NB4 (cell line): Measurements from ENCODE around the gene CCNL1.
A peak's percentile ranks its signal among the peaks of the same experiment; 100 is the strongest.
"Not testable (repeated sequence)": the region's sequence is repeated elsewhere in the genome, so short reads cannot be mapped to it uniquely, and the experiment has no call there.

Experiments
- DNase-seq: peaks from one replicate; pipeline ENCODE4 v3.0.0; 2010; ENCODE audit warnings: low read depth
- H3K4me3 ChIP-seq: one replicate; pipeline ENCODE4 v1.5.1; 2011; ENCODE audit warnings: mild to moderate bottlenecking, low read depth, low read length, moderate library complexity
- MYC ChIP-seq: IDR thresholded peaks from 2 replicates; pipeline ENCODE4 v1.6.1; 2011; ENCODE audit warnings: low read depth, low read length
- POLR2A ChIP-seq: IDR thresholded peaks from 2 replicates; pipeline ENCODE4 v1.6.1; 2011; ENCODE audit warnings: mild to moderate bottlenecking; ENCODE audit not compliant: insufficient read length; ENCODE audit errors: extremely low read depth
- TF ChIP-seq, protein P1 (sequence below): IDR thresholded peaks from one replicate; pipeline ENCODE4 v1.5.1; 2012; ENCODE audit warnings: low read depth, low read length
- TF ChIP-seq, protein P2 (sequence below): IDR thresholded peaks from 2 replicates; pipeline ENCODE4 v1.6.1; 2011; ENCODE audit warnings: low read depth, low read length

CCNL1 gene

DNA sequence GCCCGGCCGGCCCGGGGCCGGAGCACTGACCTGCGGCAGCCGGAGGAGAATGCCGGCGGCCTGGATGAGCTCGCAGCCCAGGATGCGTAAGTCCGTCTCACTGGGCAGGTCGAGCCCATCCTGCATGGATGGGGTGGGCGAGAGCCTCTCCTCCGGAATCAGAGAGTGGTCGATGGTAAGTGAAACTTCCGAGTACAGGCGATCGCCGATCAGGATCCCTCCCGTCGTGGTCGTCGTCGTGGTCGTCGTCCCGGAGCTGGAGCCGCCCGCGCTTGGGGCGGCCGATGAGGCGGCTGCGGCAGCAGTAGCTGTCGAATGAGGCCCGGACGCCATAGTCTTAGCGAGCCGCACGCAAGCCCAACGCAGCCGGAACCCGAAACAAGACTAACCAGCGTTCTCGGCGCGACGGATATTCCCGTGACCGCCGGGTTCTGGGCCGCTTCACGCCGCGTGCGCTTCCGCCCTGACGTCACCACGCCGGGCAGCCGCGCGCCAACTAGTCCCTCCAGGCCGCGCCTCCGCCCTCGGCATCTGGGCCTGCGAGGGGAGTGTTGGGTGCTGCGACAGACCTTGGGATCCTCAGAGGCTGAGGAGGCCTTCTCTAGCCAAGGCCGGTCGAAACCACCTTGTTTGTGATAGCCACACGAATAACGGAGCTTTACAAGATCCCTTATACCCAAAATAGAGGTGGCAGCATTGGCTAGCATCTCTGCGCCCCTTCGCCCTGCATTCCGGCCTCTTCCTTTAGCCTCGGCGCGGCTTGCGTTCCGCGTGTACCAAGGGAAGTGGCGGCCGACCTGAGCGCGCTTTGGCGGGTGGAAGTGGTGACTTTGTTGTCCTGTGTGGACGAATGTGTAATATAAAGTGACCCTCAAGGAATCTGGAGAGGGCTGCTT is at the start of gene CCNL1:
Gene CCNL1, minus strand, starts transcription at position 386 of the 896 bp plus-strand sequence. Its CDS starts 53 bp downstream, at position 333.
- DNase-seq: peak; percentile 98
- TF ChIP-seq, protein P1, sequence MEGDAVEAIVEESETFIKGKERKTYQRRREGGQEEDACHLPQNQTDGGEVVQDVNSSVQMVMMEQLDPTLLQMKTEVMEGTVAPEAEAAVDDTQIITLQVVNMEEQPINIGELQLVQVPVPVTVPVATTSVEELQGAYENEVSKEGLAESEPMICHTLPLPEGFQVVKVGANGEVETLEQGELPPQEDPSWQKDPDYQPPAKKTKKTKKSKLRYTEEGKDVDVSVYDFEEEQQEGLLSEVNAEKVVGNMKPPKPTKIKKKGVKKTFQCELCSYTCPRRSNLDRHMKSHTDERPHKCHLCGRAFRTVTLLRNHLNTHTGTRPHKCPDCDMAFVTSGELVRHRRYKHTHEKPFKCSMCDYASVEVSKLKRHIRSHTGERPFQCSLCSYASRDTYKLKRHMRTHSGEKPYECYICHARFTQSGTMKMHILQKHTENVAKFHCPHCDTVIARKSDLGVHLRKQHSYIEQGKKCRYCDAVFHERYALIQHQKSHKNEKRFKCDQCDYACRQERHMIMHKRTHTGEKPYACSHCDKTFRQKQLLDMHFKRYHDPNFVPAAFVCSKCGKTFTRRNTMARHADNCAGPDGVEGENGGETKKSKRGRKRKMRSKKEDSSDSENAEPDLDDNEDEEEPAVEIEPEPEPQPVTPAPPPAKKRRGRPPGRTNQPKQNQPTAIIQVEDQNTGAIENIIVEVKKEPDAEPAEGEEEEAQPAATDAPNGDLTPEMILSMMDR: no peak
- peak; percentile 97 for TF ChIP-seq POLR2A
- TF ChIP-seq, protein P2, sequence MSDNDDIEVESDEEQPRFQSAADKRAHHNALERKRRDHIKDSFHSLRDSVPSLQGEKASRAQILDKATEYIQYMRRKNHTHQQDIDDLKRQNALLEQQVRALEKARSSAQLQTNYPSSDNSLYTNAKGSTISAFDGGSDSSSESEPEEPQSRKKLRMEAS: peak; percentile 81
- TF ChIP-seq MYC: peak; percentile 95
- H3K4me3 ChIP-seq: peak within 1 kb of the TSS; percentile 97

DNA sequence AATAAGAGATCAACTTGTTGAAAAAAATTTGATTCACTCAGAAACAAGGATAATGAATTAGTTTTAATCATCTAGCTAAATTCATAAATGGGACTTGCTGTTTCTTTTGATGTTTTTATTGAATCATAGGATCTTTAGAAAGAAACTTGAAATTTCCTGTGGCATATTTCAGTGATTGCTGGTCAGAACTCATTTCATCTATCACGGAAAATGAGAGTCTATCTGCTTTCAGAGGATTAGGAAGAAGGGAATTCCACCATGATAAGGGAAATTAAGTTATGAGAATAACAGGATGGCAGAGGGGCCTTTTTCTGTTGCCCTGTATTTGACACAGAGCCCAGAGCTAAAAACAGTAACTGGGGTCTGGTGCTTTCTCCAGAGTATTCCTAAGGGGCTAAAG is 44.9 kb upstream of the CCNL1 start:
- DNase-seq: no peak
- H3K4me3 ChIP-seq: no peak overlapping the region
- TF ChIP-seq MYC: no peak
- TF ChIP-seq, protein P1: no peak
- TF ChIP-seq POLR2A: no peak

DNA sequence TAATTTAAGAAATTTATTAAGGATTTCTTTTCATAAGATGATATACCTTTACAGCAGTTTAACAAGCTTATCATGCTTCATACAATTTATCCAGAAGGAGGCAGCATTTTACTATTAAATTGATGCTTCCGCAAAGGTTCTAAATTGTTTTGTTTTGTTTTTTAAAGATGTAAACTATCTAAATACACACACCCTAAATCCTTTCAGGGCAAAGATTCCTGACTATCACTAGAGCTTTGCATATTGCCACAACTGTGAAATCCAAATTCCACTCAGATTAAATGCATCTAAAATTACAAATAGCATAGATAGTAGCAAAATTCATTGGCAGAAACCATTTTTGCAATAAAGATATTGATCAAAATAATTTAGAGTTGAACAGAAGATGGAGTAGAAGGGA is 44.5 kb upstream of the CCNL1 start:
- peak; percentile 36 for DNase-seq
- TF ChIP-seq, protein P2: no peak
- TF ChIP-seq, protein P1: no peak
- TF ChIP-seq POLR2A: no peak
- no peak for TF ChIP-seq MYC
- no peak overlapping the region for H3K4me3 ChIP-seq

DNA sequence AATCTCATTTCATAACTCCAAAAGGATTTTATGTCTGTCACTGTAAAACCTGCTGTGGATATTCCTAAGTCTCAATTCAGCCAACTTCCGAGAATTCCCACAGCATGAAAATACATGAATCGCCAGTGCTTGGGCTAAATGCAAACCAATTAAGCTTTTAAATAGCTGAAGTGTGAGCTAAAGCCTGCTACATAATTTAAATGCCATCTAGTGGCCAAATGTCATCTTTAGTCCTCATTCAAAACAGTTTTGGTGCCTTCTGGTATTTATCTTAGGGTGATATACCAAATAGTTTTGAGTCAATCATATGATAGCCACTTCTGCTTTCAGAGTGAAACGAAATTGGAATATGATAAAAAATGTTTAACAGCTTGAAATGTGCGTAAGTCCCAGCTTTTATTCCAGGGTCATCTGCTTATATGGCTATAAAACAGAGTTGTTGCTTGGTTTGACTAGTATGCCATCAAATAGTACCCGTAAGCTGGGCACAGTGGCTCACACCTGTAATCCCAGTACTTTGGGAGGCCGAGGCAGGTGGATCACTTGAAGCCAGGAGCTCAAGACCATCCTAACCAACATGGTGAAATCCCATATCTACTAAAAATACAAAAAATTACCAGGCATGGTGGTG is 41.8 kb upstream of the CCNL1 start:
- no peak for TF ChIP-seq MYC
- TF ChIP-seq POLR2A: no peak
- TF ChIP-seq, protein P1: peak; percentile 34
- no peak overlapping the region for H3K4me3 ChIP-seq
- DNase-seq: peak; percentile 63

DNA sequence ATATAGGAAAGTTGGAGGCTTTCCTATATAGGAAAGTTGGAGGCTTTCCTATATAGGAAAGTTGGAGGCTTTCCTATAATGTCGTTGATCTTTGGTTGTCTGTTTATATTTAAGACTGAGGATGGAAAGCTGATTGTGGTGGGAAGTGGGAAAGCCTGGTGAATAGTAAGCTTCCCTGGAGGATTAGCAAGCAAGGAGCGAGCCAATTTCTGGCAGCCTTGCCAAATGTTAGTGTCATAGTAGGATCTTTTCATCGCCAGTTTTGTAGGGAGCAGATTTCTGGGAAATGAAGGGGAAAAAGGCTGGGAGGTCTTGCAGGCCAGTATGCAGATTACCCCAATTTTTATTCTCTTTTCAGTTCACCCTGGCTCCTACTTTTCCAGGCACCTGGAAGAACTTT is 39.9 kb upstream of the CCNL1 start:
- DNase-seq: no peak
- H3K4me3 ChIP-seq: no peak overlapping the region
- no peak for TF ChIP-seq MYC
- TF ChIP-seq, protein P2: no peak
- TF ChIP-seq, protein P1: no peak
- no peak for TF ChIP-seq POLR2A

DNA sequence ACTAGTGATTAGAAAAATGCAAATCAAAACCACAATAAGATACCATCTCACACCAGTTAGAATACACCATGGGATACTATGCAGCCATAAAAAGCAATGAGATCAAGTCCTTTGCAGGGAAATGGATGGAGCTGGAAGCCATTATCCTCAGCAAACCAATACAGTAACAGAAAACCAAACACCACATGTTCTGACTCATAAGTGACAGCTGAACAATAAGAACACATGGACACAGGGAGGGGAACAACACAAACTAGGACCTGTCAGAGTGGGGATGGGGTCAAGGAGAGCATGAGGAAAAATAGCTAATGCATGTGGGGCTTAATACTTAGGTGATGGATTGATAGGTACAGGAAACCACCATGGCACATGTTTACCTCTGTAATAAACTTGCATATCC is 36.0 kb upstream of the CCNL1 start:
- DNase-seq: no peak
- H3K4me3 ChIP-seq: no peak overlapping the region
- no peak for TF ChIP-seq POLR2A
- TF ChIP-seq, protein P2: no peak
- TF ChIP-seq, protein P1: no peak
- TF ChIP-seq MYC: no peak

DNA sequence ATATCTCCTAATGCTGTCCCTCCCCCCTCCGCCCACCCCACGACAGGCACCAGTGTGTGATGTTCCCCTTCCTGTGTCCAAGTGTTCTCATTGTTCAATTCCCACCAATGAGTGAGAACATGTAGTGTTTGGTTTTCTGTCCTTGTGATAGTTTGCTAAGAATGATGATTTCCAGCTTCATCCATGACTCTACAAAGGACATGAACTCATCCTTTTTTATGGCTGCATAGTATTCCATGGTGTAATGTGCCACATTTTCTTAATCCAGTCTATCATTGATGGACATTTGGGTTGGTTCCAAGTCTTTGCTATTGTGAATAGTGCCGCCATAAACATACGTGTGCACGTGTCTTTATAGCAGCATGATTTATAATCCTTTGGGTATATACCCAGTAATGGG is 31.2 kb upstream of the CCNL1 start:
- H3K4me3 ChIP-seq, DNase-seq: not testable (repeated sequence)
